Measurements from ENCODE around the gene RETSAT.
"Not testable (repeated sequence)": the region's sequence is repeated elsewhere in the genome, so short reads cannot be mapped to it uniquely, and the experiment has no call there.

RETSAT gene

GRCh38 chr2:85329701-85330100 lies 24.6 kb downstream of the RETSAT start:
- DNase-seq: not testable (repeated sequence)

GRCh38 chr2:85329181-85329651 lies 25.1 kb downstream of the RETSAT start:
- DNase-seq: no peak

GRCh38 chr2:85327822-85328617 lies 26.3 kb downstream of the RETSAT start, which contains the start of gene TGOLN2:
TGOLN2 (minus strand) TSS chr2:85327989; CDS start chr2:85327962, 27 bp downstream.
- peak; percentile 88 for DNase-seq

- DNase-seq: no peak
Observed at GRCh38 chr2:85327160-85327821, 27.0 kb downstream of the RETSAT start.

GRCh38 chr2:85326406-85327159 lies 27.7 kb downstream of the RETSAT start:
- DNase-seq: no peak

GRCh38 chr2:85325466-85325811 lies 28.9 kb downstream of the RETSAT start:
- no peak for DNase-seq

GRCh38 chr2:85324639-85325465 lies 29.5 kb downstream of the RETSAT start:
- no peak for DNase-seq

- not testable (repeated sequence) for DNase-seq
Observed at GRCh38 chr2:85323988-85324367, 30.4 kb downstream of the RETSAT start.

GRCh38 chr2:85323351-85323987 lies 30.9 kb downstream of the RETSAT start:
- no peak for DNase-seq

GRCh38 chr2:85319796-85320195 lies 34.5 kb downstream of the RETSAT start:
- DNase-seq: no peak

GRCh38 chr2:85318222-85319074 lies 35.9 kb downstream of the RETSAT start:
- DNase-seq: no peak

GRCh38 chr2:85315921-85316320 lies 38.4 kb downstream of the RETSAT start:
- not testable (repeated sequence) for DNase-seq

- DNase-seq: no peak
Observed at GRCh38 chr2:85314884-85315242, 39.5 kb downstream of the RETSAT start.

- DNase-seq: no peak
Observed at GRCh38 chr2:85312404-85312803, 41.9 kb downstream of the RETSAT start.

GRCh38 chr2:85310330-85310729 lies 44.0 kb downstream of the RETSAT start:
- DNase-seq: no peak

GRCh38 chr2:85309699-85310321 lies 44.5 kb downstream of the RETSAT start:
- DNase-seq: no peak

GRCh38 chr2:85308896-85309555 lies 45.3 kb downstream of the RETSAT start:
- DNase-seq: peak; percentile 89 to 92

GRCh38 chr2:85308201-85308600 lies 46.1 kb downstream of the RETSAT start:
- no peak for DNase-seq

GRCh38 chr2:85307527-85307897 lies 46.8 kb downstream of the RETSAT start:
- DNase-seq: no peak

Measured in SHP77 (cell line).